ENCODE measurements around the gene RBAK.
"Not testable (repeated sequence)": the region's sequence is repeated elsewhere in the genome, so short reads cannot be mapped to it uniquely, and the experiment has no call there.

The RBAK gene

GRCh38 chr7:5086256-5086655 is 40.6 kb downstream of the RBAK start:
- Histone ChIP-seq H3K4me2 (ENCODE audit: low read depth, low read length, poor library complexity, severe bottlenecking) (no peak overlapping the region), H3F3A (ENCODE audit: insufficient read depth) (no peaks in the 10 kb centered on the region), H2AFZ (ENCODE audit: low read depth, low read length, severe bottlenecking) (no peak overlapping the region), H3K79me2 (ENCODE audit: insufficient read depth, low read length) (no peaks in the 10 kb centered on the region), H3K9ac (ENCODE audit: low read length) (no peak overlapping the region), H3K9me3 (ENCODE audit: insufficient read depth, low read length) (no peaks in the 10 kb centered on the region), H3K27me3 (ENCODE audit: low read length) (no peaks in the 10 kb centered on the region), H3K4me3 (ENCODE audit: insufficient read depth, low read length, poor library complexity, severe bottlenecking) (no peak overlapping the region), H3K27ac (ENCODE audit: low read depth, low read length) (no peak overlapping the region), H4K20me1 (ENCODE audit: low read depth, low read length) (no peaks in the 10 kb centered on the region), H3K36me3 (ENCODE audit: low read length) (no peaks in the 10 kb centered on the region), H3K9me2 (replicated peaks; ENCODE audit: insufficient read depth, low read length) (no peaks in the 10 kb centered on the region)
- TF ChIP-seq, protein P1, sequence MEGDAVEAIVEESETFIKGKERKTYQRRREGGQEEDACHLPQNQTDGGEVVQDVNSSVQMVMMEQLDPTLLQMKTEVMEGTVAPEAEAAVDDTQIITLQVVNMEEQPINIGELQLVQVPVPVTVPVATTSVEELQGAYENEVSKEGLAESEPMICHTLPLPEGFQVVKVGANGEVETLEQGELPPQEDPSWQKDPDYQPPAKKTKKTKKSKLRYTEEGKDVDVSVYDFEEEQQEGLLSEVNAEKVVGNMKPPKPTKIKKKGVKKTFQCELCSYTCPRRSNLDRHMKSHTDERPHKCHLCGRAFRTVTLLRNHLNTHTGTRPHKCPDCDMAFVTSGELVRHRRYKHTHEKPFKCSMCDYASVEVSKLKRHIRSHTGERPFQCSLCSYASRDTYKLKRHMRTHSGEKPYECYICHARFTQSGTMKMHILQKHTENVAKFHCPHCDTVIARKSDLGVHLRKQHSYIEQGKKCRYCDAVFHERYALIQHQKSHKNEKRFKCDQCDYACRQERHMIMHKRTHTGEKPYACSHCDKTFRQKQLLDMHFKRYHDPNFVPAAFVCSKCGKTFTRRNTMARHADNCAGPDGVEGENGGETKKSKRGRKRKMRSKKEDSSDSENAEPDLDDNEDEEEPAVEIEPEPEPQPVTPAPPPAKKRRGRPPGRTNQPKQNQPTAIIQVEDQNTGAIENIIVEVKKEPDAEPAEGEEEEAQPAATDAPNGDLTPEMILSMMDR (IDR thresholded peaks at IDR 0.05; ENCODE audit: insufficient read depth, low read length, poor library complexity, severe bottlenecking) = no peak
- no peak for TF ChIP-seq EZH2phosphoT487 (conservative IDR thresholded peaks at IDR 0.05; ENCODE audit: low read length)

GRCh38 chr7:5088228-5088833 is 42.7 kb downstream of the RBAK start:
- not testable (repeated sequence) for H3K4me3 ChIP-seq (ENCODE audit: insufficient read depth, low read length, poor library complexity, severe bottlenecking); H3K9me3 ChIP-seq (ENCODE audit: insufficient read depth, low read length); H2AFZ ChIP-seq (ENCODE audit: low read depth, low read length, severe bottlenecking); H3K79me2 ChIP-seq (ENCODE audit: insufficient read depth, low read length); H3K4me2 ChIP-seq (ENCODE audit: low read depth, low read length, poor library complexity, severe bottlenecking); H3K36me3 ChIP-seq (ENCODE audit: low read length); H3K27ac ChIP-seq (ENCODE audit: low read depth, low read length); H3K9me2 ChIP-seq (replicated peaks; ENCODE audit: insufficient read depth, low read length); H3F3A ChIP-seq (ENCODE audit: insufficient read depth); H3K9ac ChIP-seq (ENCODE audit: low read length); H3K27me3 ChIP-seq (ENCODE audit: low read length); H4K20me1 ChIP-seq (ENCODE audit: low read depth, low read length)

DNA sequence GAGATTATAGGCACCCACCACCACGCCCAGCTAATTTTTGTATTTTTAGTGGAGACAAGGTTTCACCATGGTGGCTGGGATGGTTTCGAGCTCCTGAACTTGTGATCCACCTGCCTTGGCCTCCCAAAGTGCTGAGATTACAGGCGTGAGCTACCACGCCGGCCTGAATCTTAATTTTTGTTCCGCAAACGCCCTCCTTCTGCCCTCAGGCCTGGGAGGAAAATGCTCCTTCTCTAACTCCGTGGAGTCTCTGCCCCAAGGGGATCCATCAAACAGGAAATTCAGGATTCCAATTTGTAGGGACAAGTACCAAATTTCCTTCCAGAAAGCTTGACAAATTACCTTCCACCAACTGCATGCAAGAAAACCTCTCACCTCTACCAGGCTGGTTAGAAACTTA is 43.2 kb downstream of the RBAK start:
- H3K36me3 ChIP-seq (ENCODE audit: low read length) = no peaks in the 10 kb centered on the region
- no peak overlapping the region for H3K4me2 ChIP-seq (ENCODE audit: low read depth, low read length, poor library complexity, severe bottlenecking)
- H3K27me3 ChIP-seq (ENCODE audit: low read length) = no peaks in the 10 kb centered on the region
- no peaks in the 10 kb centered on the region for H3K9me2 ChIP-seq (replicated peaks; ENCODE audit: insufficient read depth, low read length)
- no peak overlapping the region for H3K9ac ChIP-seq (ENCODE audit: low read length)
- no peaks in the 10 kb centered on the region for H3F3A ChIP-seq (ENCODE audit: insufficient read depth)
- no peaks in the 10 kb centered on the region for H3K79me2 ChIP-seq (ENCODE audit: insufficient read depth, low read length)
- TF ChIP-seq, protein P1 (IDR thresholded peaks at IDR 0.05; ENCODE audit: insufficient read depth, low read length, poor library complexity, severe bottlenecking) = no peak
- no peak for TF ChIP-seq EZH2phosphoT487 (conservative IDR thresholded peaks at IDR 0.05; ENCODE audit: low read length)
- peaks cover 8% of the 10 kb centered on the region; the same call in 1 of the 2 replicates for H3K9me3 ChIP-seq (ENCODE audit: insufficient read depth, low read length)
- H2AFZ ChIP-seq (ENCODE audit: low read depth, low read length, severe bottlenecking) = no peak overlapping the region
- H3K27ac ChIP-seq (ENCODE audit: low read depth, low read length) = no peak overlapping the region
- no peak overlapping the region for H3K4me3 ChIP-seq (ENCODE audit: insufficient read depth, low read length, poor library complexity, severe bottlenecking)
- H4K20me1 ChIP-seq (ENCODE audit: low read depth, low read length) = no peaks in the 10 kb centered on the region

- no peak overlapping the region for H3K4me2 ChIP-seq (ENCODE audit: low read depth, low read length, poor library complexity, severe bottlenecking)
- peaks cover 21% of the 10 kb centered on the region for H3K9me3 ChIP-seq (ENCODE audit: insufficient read depth, low read length)
- no peaks in the 10 kb centered on the region for H3K9me2 ChIP-seq (replicated peaks; ENCODE audit: insufficient read depth, low read length)
- H3K79me2 ChIP-seq (ENCODE audit: insufficient read depth, low read length) = no peaks in the 10 kb centered on the region
- TF ChIP-seq, protein P1 (IDR thresholded peaks at IDR 0.05; ENCODE audit: insufficient read depth, low read length, poor library complexity, severe bottlenecking) = no peak
- TF ChIP-seq EZH2phosphoT487 (conservative IDR thresholded peaks at IDR 0.05; ENCODE audit: low read length) = no peak
- no peaks in the 10 kb centered on the region for H3K36me3 ChIP-seq (ENCODE audit: low read length)
- no peaks in the 10 kb centered on the region for H3K27me3 ChIP-seq (ENCODE audit: low read length)
- no peak overlapping the region for H3K27ac ChIP-seq (ENCODE audit: low read depth, low read length)
- H4K20me1 ChIP-seq (ENCODE audit: low read depth, low read length) = no peaks in the 10 kb centered on the region
- H2AFZ ChIP-seq (ENCODE audit: low read depth, low read length, severe bottlenecking) = no peak overlapping the region
- no peak overlapping the region for H3K4me3 ChIP-seq (ENCODE audit: insufficient read depth, low read length, poor library complexity, severe bottlenecking)
- no peak overlapping the region for H3K9ac ChIP-seq (ENCODE audit: low read length)
- H3F3A ChIP-seq (ENCODE audit: insufficient read depth) = no peaks in the 10 kb centered on the region
These were observed 48.3 kb downstream of the RBAK start for GRCh38 chr7:5093948-5094347.

All from SU-DHL-6 (cell line).